Neural cell (in vitro differentiated cells): ENCODE data around the gene SYPL2. TPM values are rescaled to one million over a fixed set of nuclear protein-coding genes. Genes with fewer than 3 reads are reported as not detected.

Experiments used
- H2AFZ ChIP-seq: fragments of 200-600, 300-800 bp; sonication (generic), shearing (Covaris generic); 2 replicates; pipeline ENCODE4 v1.6.0; 2014; ENCODE audit warnings: low read depth, mild to moderate bottlenecking, antibody characterized with exemption, low read length, moderate library complexity
- H3F3A ChIP-seq: fragments of 200-600 bp; shearing (Covaris generic); 2 replicates; pipeline ENCODE4 v1.6.1; 2016; ENCODE audit warnings: mild to moderate bottlenecking, moderate library complexity, mixed read lengths, antibody characterized with exemption, low read length; ENCODE audit not compliant: insufficient read depth, poor library complexity, severe bottlenecking
- H3K27ac ChIP-seq: fragments of 200-600, 300-800 bp; sonication (generic), shearing (Covaris generic); 2 replicates; pipeline ENCODE4 v1.5.1; 2014; ENCODE audit warnings: mild to moderate bottlenecking, low read length, moderate library complexity
- H3K27me3 ChIP-seq: fragments of 300-800, 200-600 bp; sonication (generic), shearing (Covaris generic); 2 replicates; pipeline ENCODE4 v1.6.0; 2014; ENCODE audit warnings: mild to moderate bottlenecking, low read depth, low read length, moderate library complexity; ENCODE audit not compliant: insufficient read depth
- H3K36me3 ChIP-seq: fragments of 300-800, 200-600 bp; sonication (generic), shearing (Covaris generic); 2 replicates; pipeline ENCODE4 v1.5.1; 2014; ENCODE audit warnings: mild to moderate bottlenecking, antibody characterized with exemption, low read length, moderate library complexity; ENCODE audit not compliant: insufficient read depth
- H3K4me2 ChIP-seq: fragments of 300-800, 200-600 bp; sonication (generic), shearing (Covaris generic); 2 replicates; pipeline ENCODE4 v1.6.0; 2014; ENCODE audit warnings: mild to moderate bottlenecking, low read length
- H3K4me3 ChIP-seq: fragments of 300-800, 200-600 bp; sonication (generic), shearing (Covaris generic); 2 replicates; pipeline ENCODE4 v1.5.1; 2014; ENCODE audit warnings: mild to moderate bottlenecking, low read length, moderate library complexity
- H3K79me2 ChIP-seq: fragments of 200-600 bp; shearing (Covaris generic); replicated peaks from 2 replicates; pipeline ENCODE4 v1.6.0; 2014; ENCODE audit warnings: mild to moderate bottlenecking, low read length, moderate library complexity; ENCODE audit not compliant: insufficient read depth
- H3K9ac ChIP-seq: fragments of 300-800, 200-600 bp; sonication (generic), shearing (Covaris generic); 2 replicates; pipeline ENCODE4 v1.6.1; 2016; ENCODE audit warnings: mild to moderate bottlenecking, low read length, mixed read lengths
- H3K9me2 ChIP-seq: fragments of 200-600 bp; shearing (Covaris generic); 2 replicates; pipeline ENCODE4 v1.6.1; 2016; ENCODE audit warnings: mild to moderate bottlenecking, low read length, mixed read lengths; ENCODE audit not compliant: insufficient read depth
- H3K9me3 ChIP-seq: fragments of 200-600, 300-800 bp; sonication (generic), shearing (Covaris generic); 2 replicates; pipeline ENCODE4 v1.6.1; 2016; ENCODE audit warnings: mild to moderate bottlenecking, mixed run types, low read length, moderate library complexity, mixed read lengths
- H4K20me1 ChIP-seq: fragments of 200-600 bp; shearing (Covaris generic); 2 replicates; pipeline ENCODE4 v1.6.1; 2016; ENCODE audit warnings: mild to moderate bottlenecking, mixed run types; ENCODE audit not compliant: insufficient read depth
- EP300 ChIP-seq: fragments of 450-650 bp; conservative IDR thresholded peaks from 2 replicates; pipeline ENCODE4 v1.6.1; 2014; ENCODE audit warnings: antibody characterized with exemption, mild to moderate bottlenecking, moderate library complexity; ENCODE audit not compliant: poor library complexity, severe bottlenecking
- EZH2 ChIP-seq: fragments of 200-600, 300-800 bp; shearing (Covaris generic), sonication (generic); IDR thresholded peaks from 2 replicates; pipeline ENCODE4 v1.6.1; 2014; ENCODE audit warnings: antibody characterized with exemption, low read length, borderline replicate concordance, mild to moderate bottlenecking; ENCODE audit not compliant: insufficient read depth, poor library complexity, severe bottlenecking
- MXI1 ChIP-seq: fragments of 450-650 bp; conservative IDR thresholded peaks from 2 replicates; pipeline ENCODE4 v1.6.1; 2014; ENCODE audit warnings: antibody characterized with exemption, mild to moderate bottlenecking; ENCODE audit not compliant: poor library complexity, severe bottlenecking
- POLR2AphosphoS5 ChIP-seq: IDR thresholded peaks from 2 replicates; pipeline ENCODE4 v1.6.1; 2012
- RAD21 ChIP-seq: fragments of 450-650 bp; conservative IDR thresholded peaks from 2 replicates; pipeline ENCODE4 v1.6.1; 2014; ENCODE audit warnings: antibody characterized with exemption, mild to moderate bottlenecking, moderate library complexity
- SMC3 ChIP-seq: fragments of 450-650 bp; conservative IDR thresholded peaks from 2 replicates; pipeline ENCODE4 v1.6.1; 2014; ENCODE audit warnings: antibody characterized with exemption, mild to moderate bottlenecking, moderate library complexity; ENCODE audit not compliant: poor library complexity
- TAF1 ChIP-seq: IDR thresholded peaks from 2 replicates; pipeline ENCODE4 v1.6.1; 2012; ENCODE audit warnings: low read depth
- polyA plus RNA-seq: library from polyadenylated mRNA; depleted of rRNA; stranded (reverse); fragments of >200 nt; gene quantifications from 2 replicates; pipeline ENCODE4 v1.2.3, GENCODE V29; 2014
- TF ChIP-seq, protein P1 (sequence below): fragments of 450-650 bp; IDR thresholded peaks from 2 replicates; pipeline ENCODE4 v1.5.1; 2014; ENCODE audit warnings: antibody characterized with exemption, mild to moderate bottlenecking, moderate library complexity; ENCODE audit not compliant: poor library complexity, severe bottlenecking
- TF ChIP-seq, protein P2 (sequence below): IDR thresholded peaks from 2 replicates; pipeline ENCODE4 v1.6.1; 2012; ENCODE audit warnings: borderline replicate concordance

The SYPL2 gene
- polyA plus RNA-seq, 1 donor from 2014 or later: not detected

DNA sequence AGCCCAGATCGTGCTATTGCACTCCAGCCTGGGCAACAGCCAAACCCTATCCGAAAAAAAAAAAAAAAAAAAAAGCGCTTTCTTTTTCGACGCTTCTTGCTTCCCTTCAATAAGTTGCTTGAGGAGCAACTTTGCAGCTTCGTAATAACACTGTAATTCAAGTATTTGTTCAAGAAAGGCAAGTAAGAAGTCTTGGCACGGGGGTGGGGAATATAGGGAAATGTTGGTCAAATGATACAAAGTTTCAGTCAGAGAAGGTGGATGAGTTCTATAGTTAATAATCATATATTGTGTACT lies 39.2 kb upstream of the SYPL2 start:
- peaks cover 20% of the 10 kb centered on the region for H3K79me2 ChIP-seq
- no peak for TF ChIP-seq POLR2AphosphoS5
- TF ChIP-seq, protein P1, sequence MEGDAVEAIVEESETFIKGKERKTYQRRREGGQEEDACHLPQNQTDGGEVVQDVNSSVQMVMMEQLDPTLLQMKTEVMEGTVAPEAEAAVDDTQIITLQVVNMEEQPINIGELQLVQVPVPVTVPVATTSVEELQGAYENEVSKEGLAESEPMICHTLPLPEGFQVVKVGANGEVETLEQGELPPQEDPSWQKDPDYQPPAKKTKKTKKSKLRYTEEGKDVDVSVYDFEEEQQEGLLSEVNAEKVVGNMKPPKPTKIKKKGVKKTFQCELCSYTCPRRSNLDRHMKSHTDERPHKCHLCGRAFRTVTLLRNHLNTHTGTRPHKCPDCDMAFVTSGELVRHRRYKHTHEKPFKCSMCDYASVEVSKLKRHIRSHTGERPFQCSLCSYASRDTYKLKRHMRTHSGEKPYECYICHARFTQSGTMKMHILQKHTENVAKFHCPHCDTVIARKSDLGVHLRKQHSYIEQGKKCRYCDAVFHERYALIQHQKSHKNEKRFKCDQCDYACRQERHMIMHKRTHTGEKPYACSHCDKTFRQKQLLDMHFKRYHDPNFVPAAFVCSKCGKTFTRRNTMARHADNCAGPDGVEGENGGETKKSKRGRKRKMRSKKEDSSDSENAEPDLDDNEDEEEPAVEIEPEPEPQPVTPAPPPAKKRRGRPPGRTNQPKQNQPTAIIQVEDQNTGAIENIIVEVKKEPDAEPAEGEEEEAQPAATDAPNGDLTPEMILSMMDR: no peak
- no peak for TF ChIP-seq SMC3
- TF ChIP-seq, protein P2, sequence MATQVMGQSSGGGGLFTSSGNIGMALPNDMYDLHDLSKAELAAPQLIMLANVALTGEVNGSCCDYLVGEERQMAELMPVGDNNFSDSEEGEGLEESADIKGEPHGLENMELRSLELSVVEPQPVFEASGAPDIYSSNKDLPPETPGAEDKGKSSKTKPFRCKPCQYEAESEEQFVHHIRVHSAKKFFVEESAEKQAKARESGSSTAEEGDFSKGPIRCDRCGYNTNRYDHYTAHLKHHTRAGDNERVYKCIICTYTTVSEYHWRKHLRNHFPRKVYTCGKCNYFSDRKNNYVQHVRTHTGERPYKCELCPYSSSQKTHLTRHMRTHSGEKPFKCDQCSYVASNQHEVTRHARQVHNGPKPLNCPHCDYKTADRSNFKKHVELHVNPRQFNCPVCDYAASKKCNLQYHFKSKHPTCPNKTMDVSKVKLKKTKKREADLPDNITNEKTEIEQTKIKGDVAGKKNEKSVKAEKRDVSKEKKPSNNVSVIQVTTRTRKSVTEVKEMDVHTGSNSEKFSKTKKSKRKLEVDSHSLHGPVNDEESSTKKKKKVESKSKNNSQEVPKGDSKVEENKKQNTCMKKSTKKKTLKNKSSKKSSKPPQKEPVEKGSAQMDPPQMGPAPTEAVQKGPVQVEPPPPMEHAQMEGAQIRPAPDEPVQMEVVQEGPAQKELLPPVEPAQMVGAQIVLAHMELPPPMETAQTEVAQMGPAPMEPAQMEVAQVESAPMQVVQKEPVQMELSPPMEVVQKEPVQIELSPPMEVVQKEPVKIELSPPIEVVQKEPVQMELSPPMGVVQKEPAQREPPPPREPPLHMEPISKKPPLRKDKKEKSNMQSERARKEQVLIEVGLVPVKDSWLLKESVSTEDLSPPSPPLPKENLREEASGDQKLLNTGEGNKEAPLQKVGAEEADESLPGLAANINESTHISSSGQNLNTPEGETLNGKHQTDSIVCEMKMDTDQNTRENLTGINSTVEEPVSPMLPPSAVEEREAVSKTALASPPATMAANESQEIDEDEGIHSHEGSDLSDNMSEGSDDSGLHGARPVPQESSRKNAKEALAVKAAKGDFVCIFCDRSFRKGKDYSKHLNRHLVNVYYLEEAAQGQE: no peak
- TF ChIP-seq EP300: no peak
- TF ChIP-seq EZH2: no peak
- H3K4me3 ChIP-seq: peak overlapping the region; percentile 86
- H4K20me1 ChIP-seq: no peaks in the 10 kb centered on the region
- H3K27ac ChIP-seq: peak overlapping the region; percentile 57
- H3F3A ChIP-seq: no peaks in the 10 kb centered on the region
- H2AFZ ChIP-seq: peak overlapping the region; percentile 86
- H3K36me3 ChIP-seq: no peaks in the 10 kb centered on the region
- H3K9ac ChIP-seq: peak overlapping the region; percentile 62
- H3K9me2 ChIP-seq: no peaks in the 10 kb centered on the region
- no peaks in the 10 kb centered on the region for H3K9me3 ChIP-seq
- no peaks in the 10 kb centered on the region for H3K27me3 ChIP-seq
- peak overlapping the region; percentile 84 for H3K4me2 ChIP-seq

DNA sequence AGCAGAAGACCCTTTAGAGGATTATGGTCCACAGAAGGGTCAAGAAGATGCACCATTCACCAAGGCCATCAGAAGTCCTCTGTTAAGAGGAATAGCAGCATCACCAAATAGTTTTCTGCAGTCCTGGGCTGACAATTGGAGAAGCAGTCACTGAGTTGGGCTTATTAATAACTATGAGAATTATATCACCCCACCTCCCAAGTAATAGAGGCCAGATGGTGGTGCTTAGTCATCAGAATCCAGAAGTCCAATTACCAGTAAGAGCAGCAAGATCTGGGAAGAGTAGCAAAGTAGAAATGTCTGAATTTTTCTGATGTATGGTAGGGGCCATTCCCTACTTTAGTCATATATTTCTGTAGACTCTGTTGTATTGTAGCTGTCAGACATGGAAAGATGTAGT lies 34.0 kb upstream of the SYPL2 start:
- H3K4me3 ChIP-seq: no peak overlapping the region
- no peaks in the 10 kb centered on the region for H3K9me2 ChIP-seq
- no peak for TF ChIP-seq EZH2
- TF ChIP-seq RAD21: no peak
- TF ChIP-seq POLR2AphosphoS5: no peak
- TF ChIP-seq MXI1: no peak
- no peak for TF ChIP-seq EP300
- TF ChIP-seq, protein P2: no peak
- TF ChIP-seq, protein P1: no peak
- no peak for TF ChIP-seq TAF1
- TF ChIP-seq SMC3: no peak
- H2AFZ ChIP-seq: no peak overlapping the region
- H3K9me3 ChIP-seq: no peaks in the 10 kb centered on the region
- no peaks in the 10 kb centered on the region for H3K27me3 ChIP-seq
- no peaks in the 10 kb centered on the region for H4K20me1 ChIP-seq
- no peaks in the 10 kb centered on the region for H3K36me3 ChIP-seq
- H3F3A ChIP-seq: no peaks in the 10 kb centered on the region
- H3K9ac ChIP-seq: no peak overlapping the region
- no peak overlapping the region for H3K27ac ChIP-seq
- H3K79me2 ChIP-seq: no peaks in the 10 kb centered on the region
- no peak overlapping the region for H3K4me2 ChIP-seq
